Left kidney (tissue), 8 donors: Measurements from ENCODE around the gene BBIP1. TPM values are rescaled to one million over a fixed set of nuclear protein-coding genes. Genes with fewer than 3 reads are reported as not detected.

Source experiments
- DNase-seq: peaks from one replicate; pipeline ENCODE4 v3.0.0-alpha.2; 2013
- long read RNA-seq, 8 donors: transcript quantifications; one replicate each; lab custom pipeline, GENCODE V29; 2026
- polyA plus RNA-seq: library from polyadenylated mRNA; unstranded; fragments of 120-200 nt; gene quantifications from one replicate; pipeline ENCODE4 v1.2.1, GENCODE V29; 2013; ENCODE audit not compliant: insufficient read length

The BBIP1 gene
- polyA plus RNA-seq, result 69.0 TPM
- long read RNA-seq, donor 1, full-length matches to known transcripts, result 26 of 26 reads
- long read RNA-seq, donor 1, partial matches to known transcripts, result 0 of 26 reads
- long read RNA-seq, donor 1, other reads (novel, unspliced or antisense), result 0 of 26 reads
- long read RNA-seq, donor 2, full-length matches to known transcripts, result 27 of 27 reads
- long read RNA-seq, donor 2, partial matches to known transcripts, result 0 of 27 reads
- long read RNA-seq, donor 2, other reads (novel, unspliced or antisense), result 0 of 27 reads
- long read RNA-seq, donor 3, full-length matches to known transcripts, result 18 of 18 reads
- long read RNA-seq, donor 3, partial matches to known transcripts, result 0 of 18 reads
- long read RNA-seq, donor 3, other reads (novel, unspliced or antisense), result 0 of 18 reads
- long read RNA-seq, donor 4, full-length matches to known transcripts, result 7 of 15 reads
- long read RNA-seq, donor 4, partial matches to known transcripts, result 8 of 15 reads
- long read RNA-seq, donor 4, other reads (novel, unspliced or antisense), result 0 of 15 reads
- long read RNA-seq, donor 5, transcript BBIP1-207 (4 exons, 2,119 nt), result major isoform, 13 of 19 reads
- long read RNA-seq, donor 5, partial matches to known transcripts, result 0 of 19 reads
- long read RNA-seq, donor 5, other reads (novel, unspliced or antisense), result 0 of 19 reads
- long read RNA-seq, donor 6, full-length matches to known transcripts, result 22 of 22 reads
- long read RNA-seq, donor 6, partial matches to known transcripts, result 0 of 22 reads
- long read RNA-seq, donor 6, other reads (novel, unspliced or antisense), result 0 of 22 reads
- long read RNA-seq, donor 7, full-length matches to known transcripts, result 42 of 42 reads
- long read RNA-seq, donor 7, partial matches to known transcripts, result 0 of 42 reads
- long read RNA-seq, donor 7, other reads (novel, unspliced or antisense), result 0 of 42 reads
- long read RNA-seq, donor 8, full-length matches to known transcripts, result 15 of 15 reads
- long read RNA-seq, donor 8, partial matches to known transcripts, result 0 of 15 reads
- long read RNA-seq, donor 8, other reads (novel, unspliced or antisense), result 0 of 15 reads

- DNase-seq, result peak; percentile 99
These were observed at the start of gene BBIP1 for GRCh38 chr10:110918643-110919348. Gene BBIP1, minus strand, starts transcription at chr10:110919180. Its CDS starts 1,023 bp downstream, at chr10:110918157.

- no peak for DNase-seq
These were observed 48.7 kb upstream of the BBIP1 start for GRCh38 chr10:110967645-110968044.

GRCh38 chr10:110967009-110967630 is 48.1 kb upstream of the BBIP1 start:
- DNase-seq, result no peak

- DNase-seq, result no peak
These were observed 47.2 kb upstream of the BBIP1 start for GRCh38 chr10:110966146-110966545.

GRCh38 chr10:110965216-110965615 is 46.2 kb upstream of the BBIP1 start:
- no peak for DNase-seq

- peak; percentile 20 for DNase-seq
These were observed 45.7 kb upstream of the BBIP1 start for GRCh38 chr10:110964681-110965080.

- DNase-seq, result no peak
These were observed 44.2 kb upstream of the BBIP1 start for GRCh38 chr10:110963162-110963561.

GRCh38 chr10:110962443-110962842 is 43.5 kb upstream of the BBIP1 start:
- no peak for DNase-seq

- DNase-seq, result no peak
These were observed 41.3 kb upstream of the BBIP1 start for GRCh38 chr10:110960333-110960712.

- DNase-seq, result no peak
These were observed 40.7 kb upstream of the BBIP1 start for GRCh38 chr10:110959379-110960332.

- no peak for DNase-seq
These were observed 38.6 kb upstream of the BBIP1 start for GRCh38 chr10:110957606-110958005.

- no peak for DNase-seq
These were observed 32.4 kb upstream of the BBIP1 start for GRCh38 chr10:110951381-110951780.

- DNase-seq, result no peak
These were observed 28.1 kb upstream of the BBIP1 start for GRCh38 chr10:110947061-110947595.

- DNase-seq, result no peak
These were observed 27.5 kb upstream of the BBIP1 start for GRCh38 chr10:110946496-110946895.

GRCh38 chr10:110944792-110945396 is 25.9 kb upstream of the BBIP1 start:
- no peak for DNase-seq

GRCh38 chr10:110939419-110939818 is 20.4 kb upstream of the BBIP1 start:
- DNase-seq, result no peak

GRCh38 chr10:110936757-110937156 is 17.8 kb upstream of the BBIP1 start:
- DNase-seq, result no peak

- DNase-seq, result no peak
These were observed 13.7 kb upstream of the BBIP1 start for GRCh38 chr10:110932505-110933180.
